AG10803 (cell line): ENCODE results near the gene TBC1D7.

Experiments used
- DNase-seq: peaks from one replicate; pipeline ENCODE4 v3.0.0; 2010; ENCODE audit warnings: low read depth
- H3K4me3 ChIP-seq: 2 replicates; pipeline ENCODE4 v1.5.1; 2011; ENCODE audit warnings: mild to moderate bottlenecking, low read length, control low read depth
- TF ChIP-seq, protein P1 (sequence below): conservative IDR thresholded peaks from 2 replicates; pipeline ENCODE4 v1.5.1; 2011; ENCODE audit warnings: mild to moderate bottlenecking, low read length, control low read depth, inconsistent platforms

Gene TBC1D7

DNA sequence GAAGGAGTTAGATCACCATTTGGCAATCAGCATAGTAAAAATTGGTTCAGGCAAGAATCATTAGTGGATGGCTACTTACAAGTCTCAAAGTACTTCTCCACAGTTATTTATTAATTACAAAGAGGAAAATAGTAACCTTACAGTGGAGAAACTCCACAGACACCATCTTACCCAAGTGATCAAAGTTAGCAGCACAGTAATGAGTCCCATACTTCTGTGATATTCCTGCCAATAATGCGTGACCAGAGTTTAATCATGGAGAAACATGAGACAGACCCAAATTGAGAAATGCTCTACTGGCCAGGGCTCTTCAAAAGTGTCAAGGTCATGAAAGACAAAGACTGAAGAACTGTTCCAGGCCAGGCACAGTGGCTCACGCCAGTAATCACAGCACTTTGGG lies 9.5 kb downstream of the TBC1D7 start:
- TF ChIP-seq, protein P1, sequence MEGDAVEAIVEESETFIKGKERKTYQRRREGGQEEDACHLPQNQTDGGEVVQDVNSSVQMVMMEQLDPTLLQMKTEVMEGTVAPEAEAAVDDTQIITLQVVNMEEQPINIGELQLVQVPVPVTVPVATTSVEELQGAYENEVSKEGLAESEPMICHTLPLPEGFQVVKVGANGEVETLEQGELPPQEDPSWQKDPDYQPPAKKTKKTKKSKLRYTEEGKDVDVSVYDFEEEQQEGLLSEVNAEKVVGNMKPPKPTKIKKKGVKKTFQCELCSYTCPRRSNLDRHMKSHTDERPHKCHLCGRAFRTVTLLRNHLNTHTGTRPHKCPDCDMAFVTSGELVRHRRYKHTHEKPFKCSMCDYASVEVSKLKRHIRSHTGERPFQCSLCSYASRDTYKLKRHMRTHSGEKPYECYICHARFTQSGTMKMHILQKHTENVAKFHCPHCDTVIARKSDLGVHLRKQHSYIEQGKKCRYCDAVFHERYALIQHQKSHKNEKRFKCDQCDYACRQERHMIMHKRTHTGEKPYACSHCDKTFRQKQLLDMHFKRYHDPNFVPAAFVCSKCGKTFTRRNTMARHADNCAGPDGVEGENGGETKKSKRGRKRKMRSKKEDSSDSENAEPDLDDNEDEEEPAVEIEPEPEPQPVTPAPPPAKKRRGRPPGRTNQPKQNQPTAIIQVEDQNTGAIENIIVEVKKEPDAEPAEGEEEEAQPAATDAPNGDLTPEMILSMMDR: no peak
- no peak overlapping the region for H3K4me3 ChIP-seq
- DNase-seq: no peak

DNA sequence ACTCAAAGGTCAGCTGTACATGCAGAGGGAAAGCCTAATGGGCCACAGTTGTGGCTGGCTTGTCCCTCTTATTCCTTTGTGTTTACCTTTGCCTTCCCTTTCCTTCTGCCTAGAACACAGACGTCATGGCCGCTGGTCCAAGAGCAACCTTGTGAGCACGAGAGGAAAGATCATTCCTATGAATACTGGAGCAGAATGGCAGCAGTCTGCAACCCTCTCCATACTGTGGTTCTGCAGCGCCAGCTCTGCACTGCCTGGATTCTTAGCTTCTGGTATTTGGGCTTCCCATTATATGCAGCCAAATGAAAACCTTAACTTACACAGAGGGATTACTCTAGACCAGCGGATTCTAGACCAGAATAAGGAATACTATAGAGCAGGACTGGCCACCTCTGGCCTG lies 12.4 kb downstream of the TBC1D7 start:
- TF ChIP-seq, protein P1: no peak
- no peak for DNase-seq
- H3K4me3 ChIP-seq: no peak overlapping the region

DNA sequence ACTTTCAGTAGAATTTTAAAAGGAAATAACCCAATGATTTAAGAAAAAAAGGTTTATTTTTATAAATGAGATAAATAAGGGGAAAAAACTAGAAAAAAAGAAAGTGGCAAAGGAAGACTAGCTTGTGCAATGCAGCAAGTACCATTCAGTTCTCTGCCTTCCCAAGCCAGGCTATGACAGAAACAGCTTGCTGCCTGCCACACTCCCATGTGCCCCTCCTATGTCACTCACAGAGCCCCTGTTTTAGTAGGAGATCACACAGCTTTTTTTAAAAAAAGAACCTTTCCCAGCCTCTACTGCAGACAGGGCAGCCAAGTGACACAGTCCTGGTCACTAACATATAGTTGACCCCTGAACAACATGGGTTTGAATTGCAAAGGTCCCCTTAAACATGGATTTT lies 13.5 kb downstream of the TBC1D7 start:
- TF ChIP-seq, protein P1: no peak
- no peak for DNase-seq
- H3K4me3 ChIP-seq: no peak overlapping the region

DNA sequence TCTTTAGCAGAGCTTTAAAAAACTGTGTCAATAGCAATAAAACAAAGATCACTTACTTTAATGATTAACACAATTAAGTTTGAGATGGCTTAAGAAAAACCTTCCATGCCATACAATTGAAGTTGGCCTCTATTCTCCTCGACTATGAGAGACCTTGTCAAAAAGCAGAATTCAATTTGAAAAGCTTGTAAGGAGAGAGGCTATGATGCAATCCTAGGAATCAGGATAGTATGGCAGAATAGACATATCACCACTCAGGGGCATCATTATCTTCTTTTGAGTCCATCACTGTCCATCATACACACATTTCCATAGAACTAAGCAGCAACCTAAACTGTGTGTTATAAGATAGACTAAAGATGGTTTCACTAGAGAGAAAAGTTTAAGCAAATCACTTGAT lies 17.2 kb downstream of the TBC1D7 start:
- TF ChIP-seq, protein P1: no peak
- DNase-seq: no peak
- H3K4me3 ChIP-seq: no peak overlapping the region

DNA sequence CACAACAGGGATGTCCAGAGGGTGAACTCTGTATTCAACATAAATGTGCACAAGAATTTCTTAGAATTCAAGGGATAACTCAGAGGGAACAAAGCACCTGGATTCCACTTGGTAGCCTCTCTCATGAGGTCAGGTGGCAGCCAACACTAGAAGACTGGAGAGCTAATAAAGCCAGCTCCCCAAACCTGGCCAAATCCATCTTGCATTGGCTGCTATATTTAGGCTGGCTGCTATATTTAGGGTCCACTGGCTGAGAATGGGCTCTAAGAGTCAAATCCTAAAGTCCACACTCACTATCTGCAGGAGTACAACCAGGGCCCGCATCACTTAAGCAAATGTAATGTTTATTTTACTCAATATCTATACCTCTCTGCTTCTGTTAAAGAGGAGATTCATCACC lies 20.0 kb downstream of the TBC1D7 start:
- no peak for DNase-seq
- H3K4me3 ChIP-seq: no peak overlapping the region
- TF ChIP-seq, protein P1: no peak

GRCh38 chr6:13307508-13307995 lies 20.8 kb downstream of the TBC1D7 start:
- TF ChIP-seq, protein P1: no peak
- peak; percentile 26 for DNase-seq
- H3K4me3 ChIP-seq: no peak overlapping the region

DNA sequence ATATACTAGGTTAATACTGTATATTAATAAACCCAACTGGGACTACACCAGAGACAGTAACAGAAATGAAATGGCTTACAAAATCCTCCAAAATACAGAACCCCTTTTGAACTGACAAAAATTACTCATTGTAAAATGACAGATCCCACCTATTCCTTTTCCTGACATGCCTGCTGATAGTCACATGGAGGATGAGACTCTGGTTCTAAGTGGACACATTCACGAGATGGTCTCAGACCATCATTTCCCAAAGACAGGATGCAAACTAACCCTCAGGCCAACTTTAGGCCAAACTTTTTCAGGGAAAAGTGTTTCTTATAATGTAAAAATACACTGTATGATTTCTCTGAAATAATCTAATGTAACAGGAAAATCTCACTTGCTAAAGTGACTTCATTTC lies 22.5 kb downstream of the TBC1D7 start:
- H3K4me3 ChIP-seq: no peak overlapping the region
- TF ChIP-seq, protein P1: no peak
- DNase-seq: no peak
